Naive thymus-derived CD8-positive, alpha-beta T cell (primary cell): ENCODE data around the gene MYADML2. TPM values are rescaled to one million over a fixed set of nuclear protein-coding genes. Genes with fewer than 3 reads are reported as not detected.

Source experiments
- ATAC-seq, 2 donors: fragments of 150-1000 bp; cut with Tn5 transposase in 1 of 2; sonication (Bioruptor Pico), chemical (Tn5 transposase) in 1 of 2; 1 replicate in 1 of 2; 2 replicates in 1 of 2; pipeline ENCODE4 v1.10.0; 2021; ENCODE audit warnings: mild to moderate bottlenecking in 2 of 2, moderate library complexity in 2 of 2
- POLR2A ChIA-PET: fragments of 350-600 bp; sonication (Branson Sonifier 250); formaldehyde crosslinking; loops from one replicate; lab custom pipeline; 2021; ENCODE audit warnings: antibody characterized with exemption; lab: Charles Lee
- DNase-seq, 10 donors: peaks; one replicate each; pipeline versions ENCODE4 v3.0.0 to v3.0.0-alpha.2; 2020 to 2022
- H3K27ac Mint-ChIP-seq, 10 donors: one replicate each; pipeline ENCODE4 v1.8.0; 2020 to 2022; ENCODE audit warnings: mild to moderate bottlenecking in 10 of 10, mixed read lengths in 10 of 10, moderate library complexity in 4 of 10, inconsistent platforms in 1 of 10
- H3K27me3 Mint-ChIP-seq, 5 donors: one replicate each; pipeline ENCODE4 v1.8.0; 2021 to 2022; ENCODE audit warnings: mixed read lengths in 5 of 5
- H3K36me3 Mint-ChIP-seq, 3 donors: one replicate each; pipeline ENCODE4 v1.8.0; 2020 to 2022; ENCODE audit warnings: mixed read lengths in 3 of 3, mild to moderate bottlenecking in 2 of 3, inconsistent platforms in 1 of 3
- H3K4me1 Mint-ChIP-seq, 4 donors: one replicate each; pipeline ENCODE4 v1.8.0; 2021 to 2022; ENCODE audit warnings: mixed read lengths in 4 of 4
- H3K4me3 Mint-ChIP-seq, 10 donors: one replicate each; pipeline ENCODE4 v1.8.0; 2020 to 2022; ENCODE audit warnings: mild to moderate bottlenecking in 10 of 10, mixed read lengths in 10 of 10, moderate library complexity in 6 of 10, inconsistent platforms in 1 of 10
- H3K9me3 Mint-ChIP-seq, 9 donors: one replicate each; pipeline ENCODE4 v1.8.0; 2020 to 2022; ENCODE audit warnings: mixed read lengths in 9 of 9, mild to moderate bottlenecking in 3 of 9, inconsistent platforms in 1 of 9, moderate library complexity in 1 of 9
- polyA plus RNA-seq, 3 donors: library from polyadenylated mRNA; unstranded; fragments of 300-500 nt; fragmentation: Illumina TruSeq; gene quantifications; one replicate each; pipeline ENCODE4 v1.2.3, GENCODE V29; 2021
- total RNA-seq, 8 experiments: library from RNA in 2 of 8; stranded (reverse) in 2 of 8; gene quantifications; one replicate each; pipeline ENCODE4 v1.2.3 and lab custom pipeline; 2021 to 2026

The MYADML2 gene
- total and polyA plus RNA-seq, 5 experiments from 2014 or later = not detected

DNA sequence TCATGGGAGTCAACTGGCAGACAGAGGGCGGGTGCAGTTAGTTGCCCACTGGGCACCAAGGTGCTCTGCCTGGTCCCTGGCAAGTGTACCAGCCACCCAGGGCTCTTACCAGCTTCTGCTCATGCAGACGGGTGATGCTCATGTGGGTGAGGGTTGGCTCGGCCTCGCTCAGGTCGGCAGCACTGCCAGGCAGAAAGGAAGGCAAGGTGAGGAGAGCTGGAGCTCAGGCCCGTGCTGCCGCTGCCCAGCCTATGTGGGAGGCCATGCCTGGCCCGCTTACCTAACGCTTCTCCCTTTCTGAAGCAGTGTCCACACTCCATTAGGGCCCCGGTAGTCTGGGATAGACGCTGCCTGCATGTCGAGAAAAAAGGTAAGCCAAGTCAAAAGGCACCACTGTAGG lies 31.7 kb downstream of the MYADML2 start:
- DNase-seq (no peak), ATAC-seq (no peak)
- Mint-ChIP-seq H3K4me1 (peaks cover 14 to 45% (median 34%) of the 10 kb centered on the region in 4 donors), H3K36me3 (peaks cover 0 to 28% (median 4%) of the 10 kb centered on the region in 3 donors), H3K4me3 (peak overlapping the region in 2 of 10 donors; percentile 7 to 58), H3K27ac (no peak overlapping the region), H3K9me3 (no peaks in the 10 kb centered on the region), H3K27me3 (no peaks in the 10 kb centered on the region)
- POLR2A ChIA-PET = interaction anchor here (5.8 kb wide), 1 partner anchor 45 kb away, joined by 35 read pairs; the partner anchor contains the start of gene ARHGDIA

DNA sequence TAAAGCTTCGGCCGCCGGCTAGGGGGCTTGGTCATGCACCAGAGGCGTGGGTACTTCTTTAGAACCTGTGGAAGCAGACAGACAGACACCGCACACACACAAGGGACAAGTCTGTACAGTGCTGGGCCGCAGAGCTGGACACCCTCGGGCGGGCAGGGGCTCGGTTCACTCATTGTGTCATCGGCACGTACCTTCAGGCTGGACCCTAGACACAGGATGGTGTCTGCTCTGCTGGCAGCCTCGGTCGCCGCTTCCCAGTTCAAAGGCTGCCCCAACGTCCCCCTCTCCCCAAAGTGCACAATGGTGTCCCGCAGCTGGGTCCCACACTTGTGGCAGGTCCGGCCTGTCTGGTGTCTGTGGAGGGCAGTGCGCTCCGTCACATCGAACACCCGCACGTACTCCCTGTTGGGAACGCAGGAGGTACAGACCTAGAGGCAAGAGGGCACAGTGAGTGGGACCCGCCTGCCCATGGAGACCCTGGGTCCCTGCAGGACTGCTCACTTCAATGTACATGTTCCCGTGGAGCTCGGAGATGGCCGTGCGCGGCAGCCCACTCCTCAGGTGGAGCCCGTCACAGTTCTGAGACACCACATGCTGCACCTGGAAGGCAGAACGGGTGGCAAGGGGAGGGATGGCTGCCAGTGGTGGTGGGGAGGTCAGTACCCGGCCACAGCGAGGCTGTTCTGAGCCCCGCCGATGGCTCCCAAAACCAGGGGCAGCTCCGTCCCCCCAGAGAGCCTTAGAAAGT lies 32.8 kb downstream of the MYADML2 start:
- ATAC-seq (no peak), DNase-seq (no peak)
- Mint-ChIP-seq H3K27ac (no peak overlapping the region), H3K4me3 (peak overlapping the region in 2 of 10 donors; percentile 10 to 18), H3K36me3 (peaks cover 0 to 28% (median 4%) of the 10 kb centered on the region in 3 donors), H3K27me3 (no peaks in the 10 kb centered on the region), H3K9me3 (no peaks in the 10 kb centered on the region), H3K4me1 (peaks cover 13 to 48% (median 34%) of the 10 kb centered on the region in 4 donors)
- POLR2A ChIA-PET = interaction anchor here (1.9 to 5.8 kb wide), 2 partner anchors 13 to 43 kb away, joined by 6 to 35 read pairs; partner anchors contain the start of genes ARHGDIA and MAFG

DNA sequence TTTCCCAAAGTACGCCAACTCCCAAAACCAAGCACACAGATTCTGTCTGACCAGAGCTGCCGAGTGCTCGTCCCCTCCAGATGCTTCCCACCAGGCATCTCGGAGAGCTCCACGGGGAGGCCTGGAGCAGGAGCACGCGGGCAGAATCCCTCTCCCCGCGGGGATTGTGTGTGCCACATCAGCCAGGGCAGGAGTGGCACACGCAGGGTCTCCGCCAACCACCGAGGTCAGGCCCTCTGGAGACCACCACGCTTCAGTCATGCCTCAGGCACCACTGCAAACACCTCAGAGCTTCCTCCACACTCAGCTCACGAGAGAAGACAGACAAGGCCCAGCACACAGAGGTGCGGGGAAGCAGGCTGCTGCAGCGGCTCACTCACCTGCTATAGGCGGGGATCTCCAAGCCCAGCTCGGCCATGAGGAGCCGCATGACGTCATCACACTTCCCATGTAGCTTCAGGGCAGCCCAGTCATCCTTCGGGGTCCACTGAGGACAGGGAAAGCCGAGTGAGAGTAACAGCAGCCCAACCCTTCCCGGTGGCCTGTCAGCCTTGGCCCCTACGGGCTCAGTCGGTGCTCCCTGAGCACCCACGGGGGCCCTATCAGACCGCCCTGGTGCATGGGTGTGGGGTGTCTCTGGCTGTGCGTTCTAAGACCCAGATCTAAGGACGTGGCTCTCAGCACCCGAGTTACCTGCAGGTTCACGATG lies 33.5 kb downstream of the MYADML2 start:
- Mint-ChIP-seq H3K27me3 (no peaks in the 10 kb centered on the region), H3K27ac (peak overlapping the region in 2 of 10 donors; percentile 3 to 56), H3K4me3 (peak overlapping the region in 3 of 10 donors; percentile 16 to 34 (median 26)), H3K9me3 (no peaks in the 10 kb centered on the region), H3K4me1 (peaks cover 8 to 42% (median 31%) of the 10 kb centered on the region in 4 donors), H3K36me3 (peaks cover 0 to 30% (median 4%) of the 10 kb centered on the region in 3 donors)
- POLR2A ChIA-PET = interaction anchor here (0.7 to 5.8 kb wide), 4 partner anchors 14 to 43 kb away, joined by 3 to 35 read pairs (median 7); partner anchors contain the start of genes ARHGDIA and MAFG
- DNase-seq (no peak), ATAC-seq (no peak)

DNA sequence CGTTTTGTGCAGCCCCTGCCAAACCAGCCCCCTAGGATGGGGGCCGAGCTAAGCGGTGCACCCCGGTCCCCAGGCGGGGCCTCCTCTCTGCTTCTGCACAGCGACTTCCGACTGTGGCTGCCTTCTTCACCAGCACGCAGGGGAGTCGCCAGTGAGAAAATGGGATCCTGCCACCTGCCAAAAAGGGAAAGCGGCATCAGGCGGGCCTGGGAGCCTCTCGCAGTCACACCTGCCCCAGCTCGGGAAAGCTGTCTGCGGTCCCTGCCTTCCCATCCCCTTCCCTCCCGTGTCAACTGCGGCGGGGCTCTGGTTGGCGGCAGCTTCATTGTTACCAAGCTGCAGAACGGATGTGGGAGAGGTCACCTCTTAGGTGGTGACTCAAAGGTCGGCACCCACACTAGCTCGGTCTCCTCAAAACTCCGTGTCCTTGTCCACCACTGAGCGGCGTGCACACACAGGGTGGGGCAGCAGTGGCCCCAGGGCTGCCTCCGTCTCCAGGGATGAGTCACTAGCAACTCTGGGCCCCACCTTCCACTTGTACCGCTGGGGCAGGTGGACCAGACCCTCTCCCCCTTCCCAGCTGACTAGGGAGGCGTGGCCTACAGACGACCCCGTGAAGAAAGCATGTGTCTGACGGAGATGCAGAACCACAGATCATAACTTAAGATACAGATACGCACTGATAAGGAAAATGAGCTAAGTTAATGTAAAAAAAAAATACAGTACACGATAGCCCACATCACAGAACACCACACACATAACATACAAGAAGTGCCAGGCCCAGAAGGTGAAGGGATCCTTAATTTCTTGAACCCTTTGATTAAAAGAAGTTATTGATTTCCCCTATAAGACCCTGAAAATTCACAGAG lies 34.4 kb downstream of the MYADML2 start:
- Mint-ChIP-seq H3K9me3 (no peaks in the 10 kb centered on the region), H3K4me3 (peak overlapping the region in 8 of 10 donors; percentile 29 to 84 (median 47)), H3K4me1 (peaks cover 8 to 37% (median 23%) of the 10 kb centered on the region in 4 donors), H3K27me3 (no peaks in the 10 kb centered on the region), H3K27ac (peak overlapping the region in 3 of 10 donors; percentile 3 to 56 (median 34)), H3K36me3 (peaks cover 0 to 31% (median 4%) of the 10 kb centered on the region in 3 donors)
- POLR2A ChIA-PET = interaction anchor here (0.6 to 5.8 kb wide), 4 partner anchors 15 to 42 kb away, joined by 4 to 35 read pairs (median 7); partner anchors contain the start of genes ARHGDIA and MAFG
- DNase-seq = no peak
- ATAC-seq = no peak

DNA sequence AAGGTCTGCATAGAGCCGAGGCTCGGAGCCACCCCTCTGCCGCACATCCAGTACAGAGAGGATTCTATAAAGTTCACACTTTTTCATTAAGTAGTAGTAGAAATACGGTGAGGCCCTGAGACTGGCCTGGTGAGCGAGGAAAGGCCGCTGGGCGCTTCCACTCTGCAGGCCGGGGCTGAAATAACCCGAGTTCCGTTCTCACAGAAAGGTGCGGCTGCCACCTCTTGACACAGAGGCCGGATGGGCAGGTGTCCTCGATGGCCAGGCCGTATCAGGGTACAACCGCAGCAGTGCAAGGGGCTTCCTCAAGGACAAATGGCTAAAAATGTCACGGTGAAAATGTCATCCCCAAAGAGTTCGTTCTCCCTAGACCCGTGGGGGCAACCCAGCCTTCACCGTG lies 35.1 kb downstream of the MYADML2 start:
- H3K9me3 Mint-ChIP-seq = no peaks in the 10 kb centered on the region
- peak overlapping the region; percentile 32 to 84 (median 69) for H3K4me3 Mint-ChIP-seq
- POLR2A ChIA-PET = interaction anchor here (0.6 to 1.9 kb wide), 4 partner anchors 14 to 29 kb away, joined by 4 to 8 read pairs (median 6); partner anchors contain the start of gene MAFG
- H3K36me3 Mint-ChIP-seq = peaks cover 0 to 29% (median 4%) of the 10 kb centered on the region in 3 donors
- H3K27me3 Mint-ChIP-seq = no peaks in the 10 kb centered on the region
- H3K27ac Mint-ChIP-seq = peak overlapping the region in 5 of 10 donors; percentile 36 to 84 (median 56)
- ATAC-seq = no peak
- peaks cover 4 to 32% (median 18%) of the 10 kb centered on the region in 4 donors for H3K4me1 Mint-ChIP-seq
- DNase-seq = no peak

DNA sequence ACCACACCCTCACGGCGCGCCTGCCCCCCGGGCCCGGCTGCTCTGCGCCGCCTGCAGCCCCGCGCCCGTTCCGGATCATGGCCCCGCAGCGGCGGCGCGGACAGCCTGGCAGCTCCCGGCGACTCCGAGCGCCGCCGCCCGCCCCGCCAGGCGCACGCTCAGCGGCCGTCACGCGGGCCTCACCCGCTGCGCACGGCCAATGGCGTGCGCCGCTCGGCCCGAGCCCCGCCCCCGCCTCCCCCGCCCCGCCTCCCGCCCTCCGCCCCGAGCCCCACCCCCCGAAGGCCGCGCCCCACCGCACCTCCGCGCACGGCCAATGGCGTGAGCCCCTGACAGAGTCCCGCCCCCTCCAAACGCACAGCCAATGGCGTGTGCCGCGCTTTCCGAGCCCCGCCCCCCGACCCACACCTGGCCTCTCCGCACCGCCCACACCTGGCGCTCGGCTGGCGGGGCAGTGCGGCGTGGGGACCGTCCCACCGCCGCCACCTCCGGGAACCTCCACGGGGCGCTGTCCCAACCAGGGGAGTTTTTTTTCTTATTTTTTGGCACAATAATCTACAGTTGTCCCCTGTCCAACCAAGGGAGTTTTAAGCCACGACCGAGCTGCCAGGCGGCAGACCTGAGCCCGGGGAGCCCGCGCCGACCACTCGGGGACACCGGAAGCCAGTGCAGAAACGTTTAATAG lies 35.6 kb downstream of the MYADML2 start, which contains the start of gene PCYT2:
PCYT2 (minus strand) TSS at position 123 of the 685 bp plus-strand sequence; CDS start at position 79, 44 bp downstream.
- peaks cover 3 to 26% (median 13%) of the 10 kb centered on the region in 4 donors for H3K4me1 Mint-ChIP-seq
- peak; percentile 91 to 96 for ATAC-seq
- H3K9me3 Mint-ChIP-seq = no peaks in the 10 kb centered on the region
- peaks cover 0 to 26% (median 4%) of the 10 kb centered on the region in 3 donors for H3K36me3 Mint-ChIP-seq
- H3K27me3 Mint-ChIP-seq = no peaks in the 10 kb centered on the region
- peak within 1 kb of the TSS in 7 of 10 donors; percentile 39 to 84 (median 71) for H3K27ac Mint-ChIP-seq
- peak; percentile 85 to 96 (median 92) for DNase-seq
- POLR2A ChIA-PET = interaction anchor here (0.9 to 2.6 kb wide), 4 partner anchors 14 to 57 kb away, joined by 3 to 16 read pairs (median 10); partner anchors contain the start of genes ALYREF and ANAPC11
- peak within 1 kb of the TSS; percentile 69 to 91 (median 84) for H3K4me3 Mint-ChIP-seq

DNA sequence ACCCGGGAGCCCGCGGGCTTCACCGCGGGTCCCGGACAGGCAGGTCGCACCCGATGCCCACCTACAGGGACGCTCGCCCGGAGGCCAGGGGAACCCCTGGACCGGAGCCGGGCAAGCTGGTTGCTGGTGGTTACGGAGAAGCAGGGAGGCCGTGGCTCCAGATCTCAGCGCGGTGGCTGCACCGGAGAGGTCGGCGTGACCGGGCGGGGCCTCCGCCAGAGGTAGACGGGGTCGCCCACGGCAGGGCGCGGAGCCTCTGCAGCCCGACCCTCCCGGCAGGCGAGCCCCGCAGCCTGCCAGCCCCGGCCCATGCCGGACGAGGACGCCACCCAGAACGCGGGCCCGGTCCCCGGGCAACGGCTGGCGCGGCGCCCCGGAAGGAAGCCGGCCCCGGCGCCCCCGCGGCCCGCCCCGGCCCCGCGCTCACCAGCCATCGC lies 36.2 kb downstream of the MYADML2 start:
- Mint-ChIP-seq H3K36me3 (peaks cover 0 to 23% (median 4%) of the 10 kb centered on the region in 3 donors), H3K27ac (peak overlapping the region in 2 of 10 donors; percentile 38 to 78), H3K4me3 (peak overlapping the region; percentile 69 to 91 (median 84)), H3K9me3 (no peaks in the 10 kb centered on the region), H3K27me3 (no peaks in the 10 kb centered on the region), H3K4me1 (peaks cover 2 to 22% (median 10%) of the 10 kb centered on the region in 4 donors)
- ATAC-seq = no peak
- POLR2A ChIA-PET = interaction anchor here (1.1 to 2.6 kb wide), 3 partner anchors 18 to 58 kb away, joined by 3 to 16 read pairs (median 14); partner anchors contain the start of genes ALYREF and ANAPC11
- no peak for DNase-seq

DNA sequence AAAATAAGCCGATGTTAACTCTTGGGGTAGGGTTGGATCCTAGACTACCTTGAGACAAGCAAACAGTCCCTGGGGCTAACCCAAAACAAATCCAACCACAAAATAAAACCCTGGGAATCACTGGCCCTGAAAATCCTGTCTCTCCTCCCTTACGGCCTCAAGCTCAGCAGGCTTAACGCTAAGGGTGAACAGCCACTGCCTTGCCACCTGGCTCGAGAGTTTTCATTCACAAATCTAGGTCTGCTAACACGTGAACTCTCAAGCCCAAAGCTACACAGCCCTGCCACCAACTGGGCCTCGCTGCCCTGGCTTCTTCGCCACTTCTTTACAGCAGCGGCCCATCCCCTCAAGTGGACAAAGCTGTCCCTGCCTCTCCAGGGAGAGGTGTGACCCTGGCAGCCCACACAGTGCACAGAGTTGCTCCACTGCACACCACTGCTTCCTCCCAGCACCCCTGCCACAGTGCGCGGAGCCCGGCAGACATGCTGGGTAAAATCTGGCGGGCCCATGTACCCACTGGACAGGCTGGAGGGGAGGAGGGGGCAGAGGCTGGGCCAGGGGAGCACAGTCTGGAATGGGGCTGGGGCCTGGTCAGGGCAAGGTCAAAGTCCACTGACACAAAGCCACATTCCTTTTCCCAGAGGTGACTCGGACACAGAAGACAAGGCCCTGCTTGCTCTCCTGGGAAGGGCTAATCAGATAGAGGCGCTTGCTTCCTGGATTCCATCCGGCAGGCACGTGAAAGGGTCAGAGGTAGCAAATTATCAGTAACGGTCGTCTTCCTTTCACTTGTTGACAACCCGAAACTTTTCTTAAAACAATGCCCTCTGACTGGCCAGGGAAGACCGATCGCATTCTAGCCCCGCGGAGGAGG lies 36.8 kb downstream of the MYADML2 start:
- no peaks in the 10 kb centered on the region for H3K9me3 Mint-ChIP-seq
- H3K27ac Mint-ChIP-seq = peak overlapping the region in 6 of 10 donors; percentile 38 to 78 (median 64)
- DNase-seq = no peak
- ATAC-seq = no peak
- no peaks in the 10 kb centered on the region for H3K27me3 Mint-ChIP-seq
- H3K4me1 Mint-ChIP-seq = peaks cover 0 to 18% (median 9%) of the 10 kb centered on the region in 4 donors
- H3K36me3 Mint-ChIP-seq = peaks cover 0 to 22% (median 4%) of the 10 kb centered on the region in 3 donors
- POLR2A ChIA-PET = interaction anchor here (1.9 to 2.6 kb wide), 2 partner anchors 17 to 38 kb away, joined by 14 to 16 read pairs; partner anchors contain the start of genes ALYREF and ANAPC11
- H3K4me3 Mint-ChIP-seq = peak overlapping the region; percentile 69 to 91 (median 84)

DNA sequence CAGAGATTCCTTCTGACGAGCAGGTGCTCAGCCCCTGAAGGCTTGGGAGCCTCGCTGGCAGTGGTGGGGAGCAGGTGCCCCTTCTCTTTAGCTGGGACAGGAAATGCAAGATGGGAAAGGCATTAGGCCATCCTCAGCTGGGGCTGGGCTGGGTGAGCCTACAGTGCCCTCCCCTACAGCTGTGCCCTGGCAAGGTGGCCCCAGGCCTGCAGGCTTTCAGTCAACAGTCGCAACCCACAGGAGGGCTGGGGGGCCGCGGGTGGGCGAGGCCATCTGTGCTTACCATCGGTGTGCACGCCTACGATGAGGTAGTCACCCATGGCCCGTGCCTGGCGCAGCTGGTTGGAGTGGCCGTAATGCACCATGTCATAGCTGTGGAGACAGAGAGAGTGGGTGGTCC lies 37.8 kb downstream of the MYADML2 start:
- no peaks in the 10 kb centered on the region for H3K9me3 Mint-ChIP-seq
- no peaks in the 10 kb centered on the region for H3K27me3 Mint-ChIP-seq
- H3K27ac Mint-ChIP-seq = no peak overlapping the region
- POLR2A ChIA-PET = interaction anchor here (2.6 kb wide), 1 partner anchor 16 kb away, joined by 16 read pairs; the partner anchor contains the start of genes ALYREF and ANAPC11
- H3K4me1 Mint-ChIP-seq = peaks cover 0 to 14% (median 9%) of the 10 kb centered on the region in 4 donors
- DNase-seq = no peak
- no peak for ATAC-seq
- peaks cover 0 to 16% (median 4%) of the 10 kb centered on the region in 3 donors for H3K36me3 Mint-ChIP-seq
- peak overlapping the region in 8 of 10 donors; percentile 11 to 91 (median 52) for H3K4me3 Mint-ChIP-seq

DNA sequence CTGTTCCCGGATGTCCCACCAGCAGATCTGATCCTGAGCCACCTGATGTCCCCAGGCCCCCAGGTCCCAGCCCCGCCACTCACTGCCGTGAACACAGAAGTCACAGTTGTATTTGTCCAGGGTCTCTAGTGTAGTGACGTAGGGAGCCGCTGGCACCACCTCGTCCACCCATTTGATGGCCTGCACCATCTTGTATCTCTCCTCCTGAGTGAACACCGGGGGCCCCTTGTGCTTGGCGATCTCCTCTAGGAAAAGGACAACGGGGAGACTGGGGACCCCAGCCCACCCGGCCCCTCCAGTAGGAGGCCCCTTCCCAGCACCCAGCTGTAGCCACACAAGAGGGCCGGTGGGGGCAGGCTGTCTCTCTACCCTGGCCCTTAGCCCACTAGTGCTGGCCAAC lies 38.2 kb downstream of the MYADML2 start:
- Mint-ChIP-seq H3K27ac (no peak overlapping the region), H3K4me3 (peak overlapping the region in 1 of 10 donors; percentile 10)
- POLR2A ChIA-PET = interaction anchor here (1.4 kb wide), 1 partner anchor 8 kb away, joined by 3 read pairs; no protein-coding TSS in a partner anchor

More for the DNA sequence above, 38.2 kb downstream of the MYADML2 start:
- peaks cover 0 to 13% (median 9%) of the 10 kb centered on the region in 4 donors for H3K4me1 Mint-ChIP-seq
- no peaks in the 10 kb centered on the region for H3K9me3 Mint-ChIP-seq
- H3K27me3 Mint-ChIP-seq = no peaks in the 10 kb centered on the region
- ATAC-seq (no peak), DNase-seq (no peak)
- H3K36me3 Mint-ChIP-seq = peaks cover 0 to 16% (median 4%) of the 10 kb centered on the region in 3 donors
